CD14-positive monocyte (primary cell): Measurements from ENCODE around the gene MAPK14. TPM values are rescaled to one million over a fixed set of nuclear protein-coding genes. Genes with fewer than 3 reads are reported as not detected.

ENCODE experiments used
- DNase-seq, 3 donors: peaks; one replicate each; pipeline ENCODE4 v3.0.0-alpha.2; 2011 to 2022
- H2AFZ ChIP-seq: 2 replicates; pipeline ENCODE4 v1.6.0; 2012; ENCODE audit warnings: mild to moderate bottlenecking, low read depth, low read length, inconsistent platforms; ENCODE audit not compliant: insufficient read depth, poor library complexity, severe bottlenecking
- H3K27ac ChIP-seq, 2 donors: 1 replicate in 1 of 2; 2 replicates in 1 of 2; pipeline ENCODE4 v1.5.1; 2012 to 2013; ENCODE audit warnings: low read length in 2 of 2, control low read depth in 1 of 2, inconsistent platforms in 1 of 2, low read depth in 1 of 2, mild to moderate bottlenecking in 1 of 2
- H3K27me3 ChIP-seq, 2 donors: one replicate each; pipeline versions ENCODE4 v1.6.0 to v1.6.1; 2011 to 2013; ENCODE audit warnings: low read length in 2 of 2; ENCODE audit not compliant: control insufficient read depth in 2 of 2, insufficient read depth in 2 of 2
- H3K36me3 ChIP-seq, 2 donors: replicated peaks in 1 of 2; 1 replicate in 1 of 2; 2 replicates in 1 of 2; pipeline versions ENCODE4 v1.5.1 to v1.6.1; 2012 to 2013; ENCODE audit warnings: low read length in 2 of 2, control low read depth in 1 of 2, inconsistent platforms in 1 of 2, mild to moderate bottlenecking in 1 of 2; ENCODE audit not compliant: insufficient read depth in 2 of 2, control insufficient read depth in 1 of 2
- H3K4me1 ChIP-seq, 2 donors: 1 replicate in 1 of 2; 2 replicates in 1 of 2; pipeline versions ENCODE4 v1.5.1 to v1.6.1; 2012 to 2013; ENCODE audit warnings: low read length in 2 of 2, control low read depth in 1 of 2, inconsistent platforms in 1 of 2, mild to moderate bottlenecking in 1 of 2, moderate library complexity in 1 of 2; ENCODE audit not compliant: insufficient read depth in 2 of 2, control insufficient read depth in 1 of 2
- H3K4me2 ChIP-seq: replicated peaks from 2 replicates; pipeline ENCODE3; 2012; ENCODE audit warnings: low read length, moderate library complexity, mild to moderate bottlenecking; ENCODE audit not compliant: poor library complexity, severe bottlenecking; ENCODE audit errors: extremely low read depth
- H3K4me3 ChIP-seq, 3 experiments: fragments of 200-600 bp in 1 of 3; sonication (generic) in 1 of 3; replicated peaks in 1 of 3; 1 replicate in 2 of 3; 2 replicates in 1 of 3; pipeline ENCODE4 v1.5.1; 2011 to 2013; ENCODE audit warnings: low read length in 3 of 3, mild to moderate bottlenecking in 3 of 3, control low read depth in 2 of 3, low read depth in 2 of 3, inconsistent platforms in 1 of 3, moderate library complexity in 1 of 3
- H3K79me2 ChIP-seq: 2 replicates; pipeline ENCODE4 v1.6.0; 2012; ENCODE audit warnings: mild to moderate bottlenecking, control low read depth, inconsistent platforms, low read length, moderate library complexity; ENCODE audit not compliant: insufficient read depth
- H3K9ac ChIP-seq: 2 replicates; pipeline ENCODE4 v1.6.0; 2017; ENCODE audit warnings: low read length, mild to moderate bottlenecking; ENCODE audit not compliant: insufficient read depth, poor library complexity, severe bottlenecking
- H3K9me3 ChIP-seq, 2 donors: replicated peaks in 1 of 2; 1 replicate in 1 of 2; 2 replicates in 1 of 2; pipeline versions ENCODE4 v1.5.1 to v1.6.1; 2012 to 2013; ENCODE audit warnings: low read length in 2 of 2, control low read depth in 1 of 2; ENCODE audit not compliant: control insufficient read depth in 1 of 2, insufficient read depth in 1 of 2
- H4K20me1 ChIP-seq: 2 replicates; pipeline ENCODE4 v1.6.0; 2012; ENCODE audit warnings: mild to moderate bottlenecking, low read length, control low read depth, moderate library complexity; ENCODE audit not compliant: insufficient read depth
- H3K27ac Mint-ChIP-seq, 7 donors: one replicate each; pipeline ENCODE4 v1.8.0; 2020; ENCODE audit warnings: mild to moderate bottlenecking in 7 of 7, mixed read lengths in 7 of 7, moderate library complexity in 6 of 7, inconsistent platforms in 2 of 7
- H3K27me3 Mint-ChIP-seq, 3 donors: one replicate each; pipeline ENCODE4 v1.8.0; 2021 to 2022; ENCODE audit warnings: low read depth in 3 of 3, mild to moderate bottlenecking in 3 of 3, mixed read lengths in 3 of 3, moderate library complexity in 3 of 3, inconsistent platforms in 1 of 3
- H3K36me3 Mint-ChIP-seq, 2 donors: one replicate each; pipeline ENCODE4 v1.8.0; 2020; ENCODE audit warnings: mixed read lengths in 2 of 2, inconsistent platforms in 1 of 2, mild to moderate bottlenecking in 1 of 2
- H3K4me1 Mint-ChIP-seq: one replicate; pipeline ENCODE4 v1.8.0; 2020; ENCODE audit warnings: mild to moderate bottlenecking, mixed read lengths
- H3K4me3 Mint-ChIP-seq, 2 donors: one replicate each; pipeline ENCODE4 v1.8.0; 2020; ENCODE audit warnings: mild to moderate bottlenecking in 2 of 2, mixed read lengths in 2 of 2, moderate library complexity in 1 of 2
- H3K9me3 Mint-ChIP-seq, 7 donors: one replicate each; pipeline ENCODE4 v1.8.0; 2020 to 2022; ENCODE audit warnings: mixed read lengths in 7 of 7, mild to moderate bottlenecking in 6 of 7, moderate library complexity in 6 of 7, inconsistent platforms in 2 of 7
- CTCF ChIP-seq: fragments of 200-600 bp; IDR thresholded peaks from one replicate; pipeline ENCODE4 v1.8.0; 2022; ENCODE audit warnings: antibody characterized with exemption, mild to moderate bottlenecking
- WGBS: methylation state at CpG from one replicate; pipeline ENCODE4 v1.1.5; 2013; ENCODE audit warnings: missing lambda C conversion rate; ENCODE audit not compliant: insufficient coverage; 5-methylcytosine and 5-hydroxymethylcytosine counted together
- intact Hi-C, 2 donors: fragments of 100-400 bp; cut with micrococcal nuclease; formaldehyde crosslinking; loops; one replicate each; pipeline versions ENCODE4 v1.15.0 to v1.15.1; 2023
- polyA plus RNA-seq, 3 donors: library from polyadenylated mRNA; depleted of rRNA in 1 of 3; unstranded in 2 of 3; stranded (reverse) in 1 of 3; fragments of 300-500 nt in 2 of 3; fragments of >200 nt in 1 of 3; fragmentation: Illumina TruSeq in 2 of 3; gene quantifications; 1 replicate in 2 of 3; 2 replicates in 1 of 3; pipeline ENCODE4 v1.2.3, GENCODE V29; 2012 to 2021

The MAPK14 gene
- polyA plus RNA-seq, 3 donors, result 56.6 to 96.6 (median 83.7) TPM

- Histone ChIP-seq H3K27ac (peak overlapping the region in 1 of 2 donors; percentile 63), H4K20me1 (peaks cover 100% of the 10 kb centered on the region), H3K27me3 (no peaks in the 10 kb centered on the region), H3K36me3 (peaks cover 15 to 65% of the 10 kb centered on the region in 2 donors), H3K79me2 (peaks cover 100% of the 10 kb centered on the region), H3K9ac (no peak overlapping the region), H3K4me2 (no peak overlapping the region), H3K4me1 (peaks cover 0 to 3% of the 10 kb centered on the region in 2 donors), H3K4me3 (no peak overlapping the region), H2AFZ (no peak overlapping the region), H3K9me3 (no peaks in the 10 kb centered on the region)
- no peak overlapping the region for H3K4me3 Mint-ChIP-seq
- peaks cover 41% of the 10 kb centered on the region for H3K4me1 Mint-ChIP-seq
- H3K9me3 Mint-ChIP-seq, result peaks cover 0 to 4% (median 0%) of the 10 kb centered on the region in 7 donors
- no peak for TF ChIP-seq CTCF
- WGBS, result no CpG with 5 or more reads among the region's 1 CpG
- no peak overlapping the region for H3K27ac Mint-ChIP-seq
- no peak for DNase-seq
- peaks cover 19 to 54% of the 10 kb centered on the region in 2 donors for H3K36me3 Mint-ChIP-seq
- intact Hi-C loops, result no loop called here
- H3K27me3 Mint-ChIP-seq, result peaks cover 0 to 1% (median 0%) of the 10 kb centered on the region in 3 donors
Observed at GRCh38 chr6:36069573-36069972, 42.0 kb downstream of the MAPK14 start.

GRCh38 chr6:36070252-36070651 is 42.6 kb downstream of the MAPK14 start:
- Histone ChIP-seq H3K4me2 (no peak overlapping the region), H3K79me2 (peaks cover 100% of the 10 kb centered on the region), H3K4me1 (peaks cover 0 to 3% of the 10 kb centered on the region in 2 donors), H3K9ac (no peak overlapping the region), H4K20me1 (peaks cover 100% of the 10 kb centered on the region), H3K4me3 (no peak overlapping the region), H3K36me3 (peaks cover 10 to 64% of the 10 kb centered on the region in 2 donors), H3K27me3 (no peaks in the 10 kb centered on the region), H2AFZ (no peak overlapping the region), H3K27ac (peak overlapping the region in 1 of 2 donors; percentile 63), H3K9me3 (no peaks in the 10 kb centered on the region)
- WGBS, result no CpG with 5 or more reads among the region's 3 CpGs
- Mint-ChIP-seq H3K36me3 (peaks cover 16 to 52% of the 10 kb centered on the region in 2 donors), H3K4me3 (no peak overlapping the region), H3K9me3 (peaks cover 0 to 4% (median 0%) of the 10 kb centered on the region in 7 donors), H3K27ac (peak overlapping the region in 1 of 7 donors; percentile 43), H3K4me1 (peaks cover 35% of the 10 kb centered on the region), H3K27me3 (peaks cover 0 to 1% (median 0%) of the 10 kb centered on the region in 3 donors)
- DNase-seq, result no peak
- intact Hi-C loops, result no loop called here
- no peak for TF ChIP-seq CTCF
